HG03175 (cell line): ENCODE data around the gene CRLF1.

Source experiments
- ATAC-seq: cut with Tn5 transposase; IDR thresholded peaks from one replicate; pipeline ENCODE4 v1.9.1; 2021; ENCODE audit warnings: mild to moderate bottlenecking, moderate library complexity; ENCODE audit not compliant: unreplicated experiment

CRLF1 gene

DNA sequence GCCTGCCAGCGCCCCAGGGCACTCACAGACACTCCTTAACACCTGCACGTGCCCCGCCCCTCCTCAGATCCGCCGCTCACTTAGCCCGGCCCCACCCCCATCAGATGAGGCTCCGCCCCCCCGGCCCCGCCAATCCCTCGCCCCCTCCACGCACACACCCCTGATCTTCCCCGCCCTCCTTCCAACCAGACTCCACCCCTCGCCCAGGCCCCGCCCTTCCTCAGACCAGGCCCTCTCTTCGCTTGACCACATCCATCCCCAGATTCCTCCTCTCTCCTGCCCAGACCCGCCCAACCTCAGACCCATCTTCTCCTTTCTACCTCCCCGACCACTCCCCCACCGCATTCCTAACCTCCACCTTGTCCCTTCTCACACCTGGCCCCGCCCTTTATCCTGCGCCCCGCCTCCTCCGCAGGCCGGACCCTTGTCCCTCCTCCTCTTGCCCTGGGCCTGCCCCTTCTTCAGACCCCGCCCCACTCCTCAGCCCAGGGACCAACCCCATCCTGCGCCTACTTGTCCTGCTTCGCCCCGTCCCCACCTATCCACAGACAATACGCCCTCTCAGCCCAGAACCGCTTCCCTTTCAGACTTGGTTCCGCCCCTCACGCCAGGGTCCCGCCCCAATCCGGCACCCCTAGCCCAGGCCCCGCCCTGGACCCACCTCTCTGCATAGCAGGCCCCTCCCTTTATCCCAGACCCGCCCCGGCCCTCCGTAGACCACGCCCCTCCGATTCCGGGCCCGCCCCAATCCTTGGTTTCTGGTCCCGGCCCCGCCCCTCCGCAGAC lies 29.8 kb upstream of the CRLF1 start:
- ATAC-seq: peak; percentile 89

DNA sequence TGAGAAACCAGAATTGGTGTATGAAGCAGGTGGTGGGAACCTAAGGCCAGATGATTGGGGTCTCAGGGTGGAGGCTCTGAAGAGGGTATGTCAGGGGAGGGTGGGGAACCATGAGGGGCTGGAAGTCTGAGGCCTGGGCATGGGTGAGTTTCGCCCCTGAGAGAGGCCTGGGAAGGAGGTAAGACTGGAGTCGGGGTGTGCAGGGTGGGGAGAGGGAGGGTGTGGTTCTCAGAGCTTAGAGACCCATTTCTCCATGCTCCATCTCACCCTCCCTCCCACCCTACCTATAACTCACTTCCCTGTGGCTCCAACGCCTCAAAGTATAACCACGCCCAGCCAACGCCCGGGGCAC lies 29.2 kb upstream of the CRLF1 start:
- ATAC-seq: no peak

DNA sequence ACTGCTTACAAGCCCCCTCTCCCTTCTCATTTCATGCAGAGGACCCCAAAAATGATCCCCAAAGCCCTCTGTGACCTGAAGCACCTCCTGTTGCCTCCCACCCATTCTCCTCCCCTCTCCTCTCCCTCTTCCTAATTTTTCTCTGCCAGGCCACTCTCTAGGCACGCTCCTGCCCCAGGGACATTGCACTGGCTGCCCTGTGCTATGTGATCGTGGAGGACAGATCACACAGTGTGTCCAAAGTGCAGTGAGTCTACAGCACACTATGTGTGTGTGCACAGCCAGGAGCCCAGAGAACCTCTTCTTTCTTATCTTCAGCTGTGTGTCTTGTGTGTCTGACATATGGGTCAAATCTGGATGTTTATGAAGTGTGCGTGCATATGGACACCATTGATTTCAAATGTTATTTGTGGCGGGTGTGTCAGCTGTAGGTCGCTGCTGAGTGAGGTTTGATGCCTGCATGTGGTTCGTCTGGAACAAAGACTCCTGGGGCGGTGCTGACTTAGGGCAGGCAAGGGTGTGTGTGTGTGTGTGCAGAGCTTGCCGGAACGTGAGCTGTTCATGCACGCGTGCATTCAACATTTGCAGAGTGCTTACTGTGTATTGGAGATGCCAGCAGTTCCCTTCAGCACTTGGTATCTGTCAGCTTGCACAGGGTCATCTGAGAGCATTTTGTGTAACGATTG lies 28.2 kb upstream of the CRLF1 start:
- ATAC-seq: no peak

DNA sequence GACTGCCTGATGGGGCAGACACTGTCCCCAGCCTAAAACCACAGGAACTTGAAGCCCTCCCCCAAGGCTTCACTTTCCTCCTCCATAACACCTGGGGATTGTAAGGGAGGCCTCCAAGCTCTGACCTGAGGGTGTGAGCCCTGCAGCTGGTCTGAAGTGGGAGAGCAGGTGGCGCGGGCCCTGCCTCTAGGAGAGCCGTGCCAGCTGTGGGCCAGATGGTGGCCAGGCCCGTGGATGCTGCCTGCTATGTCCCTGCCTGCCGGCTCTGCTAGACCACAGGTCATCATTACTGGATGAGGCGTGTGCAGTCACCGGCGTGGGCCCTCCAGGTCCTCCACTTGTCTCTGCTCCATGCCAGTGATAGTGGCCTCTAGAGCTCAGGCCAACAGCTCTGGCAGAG lies 26.7 kb upstream of the CRLF1 start:
- ATAC-seq: no peak

DNA sequence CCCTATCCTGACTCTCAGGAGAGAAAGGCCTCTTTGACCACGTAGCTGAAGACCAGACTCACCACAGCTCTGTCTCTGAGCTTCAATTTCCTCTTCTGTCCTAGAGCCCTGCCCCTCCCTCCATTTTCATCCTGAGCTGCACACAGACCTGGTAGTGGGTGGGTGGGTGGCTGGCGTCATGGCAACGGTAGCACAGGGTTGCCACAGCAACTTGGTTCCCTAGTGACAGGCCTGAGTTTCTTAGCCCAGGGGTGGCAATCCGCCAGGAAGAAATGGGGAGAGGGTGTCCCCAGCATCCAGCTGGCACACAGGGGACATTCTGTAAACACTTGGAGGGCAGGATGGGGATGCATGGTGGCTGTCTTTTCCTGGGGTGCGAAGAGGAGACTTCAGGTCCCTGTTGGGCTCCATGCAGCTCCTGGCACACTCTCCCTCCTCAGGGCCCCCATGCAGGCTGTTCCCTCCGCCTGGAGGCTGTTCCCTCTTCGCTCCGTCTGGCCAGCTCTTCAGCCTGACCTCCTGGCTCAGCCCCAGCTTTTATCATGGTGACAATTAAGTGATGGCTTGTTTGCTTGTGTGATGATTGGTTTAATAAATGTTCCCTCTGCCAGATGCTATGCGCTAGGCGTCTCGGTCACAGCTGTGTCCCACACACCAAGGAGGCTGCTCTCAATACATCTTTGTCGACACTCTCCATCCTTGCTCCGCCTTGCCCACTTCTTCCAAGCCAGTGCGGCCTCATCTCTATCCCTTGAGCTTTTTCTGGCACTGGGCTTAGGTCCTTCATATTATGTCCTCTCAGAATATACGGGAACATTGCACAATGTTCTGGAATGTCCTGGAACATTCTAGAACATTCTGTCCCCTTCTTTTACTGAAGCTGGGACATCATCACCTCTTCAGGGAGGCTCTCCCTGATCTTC lies 22.8 kb upstream of the CRLF1 start:
- ATAC-seq: no peak

DNA sequence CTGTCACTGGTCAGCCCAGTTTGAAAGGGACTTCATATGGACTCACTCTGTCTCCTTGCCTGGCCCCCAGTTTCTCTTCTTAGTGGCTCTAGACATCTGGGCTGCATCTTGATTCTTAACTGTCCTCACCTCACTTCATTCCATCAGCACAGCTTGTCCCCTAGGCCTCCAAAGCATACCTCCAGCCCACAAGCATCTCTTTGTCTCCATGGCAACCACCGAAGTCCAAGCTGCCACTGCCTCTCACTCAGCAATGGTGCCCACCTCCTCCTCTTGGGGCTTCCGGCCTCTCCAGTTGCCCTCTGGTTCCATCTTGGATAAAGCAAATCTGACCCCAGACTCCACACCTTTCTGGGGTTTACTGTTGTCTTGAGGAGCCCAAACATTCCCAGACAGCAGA lies 20.3 kb upstream of the CRLF1 start:
- no peak for ATAC-seq

DNA sequence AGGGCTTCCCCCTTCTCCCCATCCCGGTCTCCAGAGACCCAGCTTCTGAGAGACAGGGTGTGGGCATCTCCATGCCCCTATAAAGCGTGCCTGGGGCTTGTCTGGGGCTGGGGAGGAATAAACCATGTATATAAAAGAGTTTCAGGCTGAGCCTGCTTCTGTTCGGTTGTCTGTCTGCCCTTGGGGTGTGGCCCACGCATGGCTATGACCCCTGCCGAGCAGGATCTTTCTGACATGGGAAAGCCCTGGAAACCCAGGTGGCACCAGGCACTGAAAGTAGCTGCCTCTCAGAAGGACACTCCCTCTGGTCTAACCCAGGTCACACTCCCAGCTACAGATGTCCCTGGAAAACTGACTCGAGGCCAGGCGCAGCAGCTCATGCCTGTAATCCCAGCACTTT lies 14.3 kb upstream of the CRLF1 start:
- ATAC-seq: no peak

DNA sequence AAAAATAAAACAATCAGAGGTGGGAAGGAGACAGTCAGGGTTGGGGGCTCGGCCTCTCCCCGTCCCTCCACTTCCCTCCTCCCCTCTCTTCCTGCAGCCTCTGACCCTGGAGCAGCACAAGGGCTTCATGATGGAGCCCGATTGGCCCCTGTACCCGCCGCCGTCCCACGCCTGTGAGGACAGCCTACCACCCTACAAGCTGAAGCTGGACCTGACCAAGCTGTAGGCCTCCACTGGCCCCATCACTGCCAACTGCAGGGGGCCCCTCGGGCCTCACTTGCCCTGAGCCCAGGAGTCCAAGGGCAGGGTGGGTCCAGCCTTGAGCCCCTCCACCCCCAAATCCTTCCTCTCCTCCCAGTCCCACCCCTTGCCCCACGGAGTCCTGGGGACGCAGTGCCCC lies 13.7 kb upstream of the CRLF1 start:
- ATAC-seq: no peak

DNA sequence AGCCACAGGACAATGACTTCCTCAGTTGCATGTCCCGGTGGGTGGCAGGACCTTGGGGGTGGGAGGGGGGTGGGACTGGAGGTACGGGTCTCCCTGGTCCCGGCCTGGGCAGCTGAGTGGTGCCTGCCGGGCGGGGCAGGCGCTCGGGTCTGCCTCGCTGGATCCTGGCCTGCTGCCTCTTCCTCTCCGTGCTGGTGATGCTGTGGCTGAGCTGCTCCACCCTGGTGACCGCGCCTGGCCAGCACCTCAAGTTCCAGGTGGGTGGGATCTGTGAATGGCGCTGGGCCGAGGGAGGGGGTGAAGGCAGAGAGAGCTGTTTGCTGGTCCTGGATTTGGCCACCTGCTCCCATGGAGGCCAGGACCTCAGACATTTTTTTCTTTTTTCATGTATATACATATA lies 11.6 kb upstream of the CRLF1 start:
- no peak for ATAC-seq

DNA sequence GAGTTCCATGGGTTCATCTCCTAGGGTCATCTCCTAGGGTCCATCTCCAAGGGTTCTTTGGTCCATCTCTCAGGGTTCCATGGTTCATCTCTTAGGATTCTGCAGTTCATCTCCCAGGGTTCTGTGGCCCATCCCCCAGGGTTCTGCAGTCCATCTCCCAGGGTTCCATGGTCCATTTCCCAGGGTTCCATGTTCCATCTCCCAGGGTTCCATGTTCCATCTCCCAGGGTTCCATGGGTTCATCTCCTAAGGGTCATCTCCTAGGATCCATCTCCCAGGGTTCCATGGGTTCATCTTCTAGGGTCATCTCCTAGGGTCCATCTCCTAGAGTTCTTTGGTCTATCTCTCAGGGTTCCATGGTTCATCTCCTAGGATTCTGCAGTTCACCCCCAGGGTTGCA lies 11.0 kb upstream of the CRLF1 start:
- no peak for ATAC-seq

DNA sequence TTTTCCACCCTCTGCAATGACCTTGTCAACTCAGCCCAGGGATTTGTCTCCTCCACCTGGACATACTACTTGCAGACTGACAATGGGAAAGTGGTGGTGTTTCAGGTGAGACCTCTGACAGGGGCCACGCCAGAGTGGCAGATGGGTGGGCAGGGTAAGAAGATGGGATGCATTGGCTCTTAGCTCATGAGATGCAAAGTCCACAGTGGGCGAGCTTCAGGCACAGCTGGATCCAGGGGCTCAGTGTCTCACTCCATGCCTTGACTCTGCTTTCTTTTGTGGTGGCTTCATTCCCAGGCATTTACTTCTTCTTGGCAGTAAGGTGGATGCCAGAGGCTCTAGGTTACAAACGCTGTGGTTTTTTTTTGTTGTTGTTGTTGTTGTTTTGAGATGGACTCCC lies 9.4 kb upstream of the CRLF1 start:
- no peak for ATAC-seq

DNA sequence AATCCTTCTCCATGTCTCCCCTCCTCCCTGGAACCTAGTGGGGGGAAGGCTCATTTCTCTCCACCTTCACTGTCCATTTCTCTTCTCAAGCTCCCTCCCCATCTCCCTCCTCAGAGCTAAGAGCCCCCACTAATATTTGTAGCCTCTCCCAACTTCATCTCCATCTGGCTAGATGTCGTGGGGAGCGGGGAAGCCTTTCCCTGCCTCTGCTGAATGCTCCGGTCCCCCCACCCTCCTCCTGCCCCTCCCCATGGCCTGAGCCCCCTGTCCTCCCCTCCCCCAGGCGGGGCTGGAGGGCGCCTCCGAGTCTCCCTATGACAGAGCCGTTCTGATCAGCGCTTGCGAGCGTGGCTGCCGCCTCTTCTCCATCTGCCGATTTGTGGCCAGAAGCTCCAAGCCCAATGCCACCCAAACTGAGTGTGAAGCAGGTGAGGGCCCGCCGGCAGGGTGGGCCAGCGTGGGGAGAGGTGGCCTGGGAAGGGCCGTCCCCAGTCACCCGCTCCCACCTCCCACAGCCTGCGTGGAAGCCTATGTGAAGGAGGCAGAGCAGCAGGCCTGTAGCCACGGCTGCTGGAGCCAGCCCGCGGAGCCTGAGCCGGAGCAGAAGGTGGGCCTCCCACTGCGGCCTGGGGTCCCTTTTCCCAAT lies 7.1 kb upstream of the CRLF1 start:
- no peak for ATAC-seq

DNA sequence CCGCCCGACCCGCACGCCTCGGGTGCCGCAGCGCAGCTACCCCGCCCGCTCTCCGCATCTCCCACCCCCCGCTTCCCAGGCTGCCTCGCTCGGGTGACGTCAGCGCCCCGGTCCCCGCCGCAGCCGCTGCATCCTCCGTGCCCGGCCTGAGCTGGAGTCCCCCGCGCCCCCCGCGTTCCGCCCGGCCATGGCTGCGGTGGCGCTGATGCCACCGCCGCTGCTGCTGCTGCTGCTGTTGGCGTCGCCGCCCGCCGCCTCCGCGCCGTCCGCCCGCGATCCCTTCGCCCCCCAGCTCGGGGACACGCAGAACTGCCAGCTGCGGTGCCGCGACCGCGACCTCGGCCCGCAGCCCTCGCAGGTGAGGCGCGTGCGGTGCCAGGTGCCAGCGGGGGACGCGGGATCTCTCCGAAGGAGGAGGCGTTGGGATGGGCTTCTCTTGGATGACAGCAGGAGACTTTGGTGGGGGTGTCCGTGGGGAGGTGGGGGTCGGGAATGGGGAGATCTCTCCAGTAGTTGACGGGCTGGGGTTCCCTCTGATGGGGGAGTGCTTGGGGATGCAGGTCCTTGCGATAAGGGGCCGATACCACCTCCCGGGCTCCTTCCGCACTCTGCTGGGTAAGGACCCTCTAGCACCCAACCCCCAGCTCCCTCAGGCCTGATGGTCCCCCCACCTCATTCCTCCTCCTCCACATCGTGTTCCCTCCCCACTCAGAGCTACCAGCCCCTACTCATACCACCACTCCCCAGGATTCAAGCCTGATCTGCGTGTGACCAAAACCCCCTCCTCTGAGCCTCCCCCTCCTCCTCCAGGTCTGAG lies 6.4 kb upstream of the CRLF1 start, which contains the start of gene TMEM59L:
TMEM59L (plus strand) TSS at position 99 of the 817 bp plus-strand sequence; CDS start at position 188, 89 bp downstream.
- ATAC-seq: no peak

DNA sequence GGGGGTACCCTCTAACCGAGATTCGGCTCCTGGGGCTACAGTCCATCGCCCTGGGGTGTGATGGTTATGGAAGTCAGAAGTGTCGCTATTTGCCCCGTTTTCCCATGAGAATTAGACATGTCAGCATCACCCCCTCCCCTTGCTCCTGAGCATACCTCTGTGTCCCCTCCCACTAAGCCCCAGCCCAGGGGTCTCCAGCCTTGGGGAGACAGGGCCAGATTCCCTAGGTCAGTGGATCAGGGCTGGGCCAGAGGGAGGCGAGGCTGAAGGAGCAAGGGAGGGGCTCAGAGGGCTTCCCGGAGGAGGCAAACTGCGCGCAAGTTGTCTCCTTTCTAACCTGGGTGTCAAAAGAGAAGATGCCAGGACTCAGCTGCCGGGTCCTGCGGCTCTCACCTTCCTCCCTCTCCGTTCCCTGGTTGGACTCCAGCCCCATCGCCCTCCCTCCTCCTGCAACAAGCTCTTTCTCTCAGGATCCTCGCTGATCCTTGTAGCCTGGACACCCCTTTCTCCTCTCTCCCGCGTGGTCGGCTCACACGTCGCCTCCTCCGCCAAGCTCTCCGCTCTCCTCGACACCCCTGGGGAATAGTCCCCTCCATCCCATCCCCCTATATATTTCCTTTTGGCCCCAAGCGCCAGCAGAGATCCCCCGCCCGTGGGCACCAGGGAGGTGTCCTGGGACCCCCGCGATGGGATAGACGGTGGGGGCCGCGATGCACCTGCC lies 5.6 kb upstream of the CRLF1 start:
- no peak for ATAC-seq

DNA sequence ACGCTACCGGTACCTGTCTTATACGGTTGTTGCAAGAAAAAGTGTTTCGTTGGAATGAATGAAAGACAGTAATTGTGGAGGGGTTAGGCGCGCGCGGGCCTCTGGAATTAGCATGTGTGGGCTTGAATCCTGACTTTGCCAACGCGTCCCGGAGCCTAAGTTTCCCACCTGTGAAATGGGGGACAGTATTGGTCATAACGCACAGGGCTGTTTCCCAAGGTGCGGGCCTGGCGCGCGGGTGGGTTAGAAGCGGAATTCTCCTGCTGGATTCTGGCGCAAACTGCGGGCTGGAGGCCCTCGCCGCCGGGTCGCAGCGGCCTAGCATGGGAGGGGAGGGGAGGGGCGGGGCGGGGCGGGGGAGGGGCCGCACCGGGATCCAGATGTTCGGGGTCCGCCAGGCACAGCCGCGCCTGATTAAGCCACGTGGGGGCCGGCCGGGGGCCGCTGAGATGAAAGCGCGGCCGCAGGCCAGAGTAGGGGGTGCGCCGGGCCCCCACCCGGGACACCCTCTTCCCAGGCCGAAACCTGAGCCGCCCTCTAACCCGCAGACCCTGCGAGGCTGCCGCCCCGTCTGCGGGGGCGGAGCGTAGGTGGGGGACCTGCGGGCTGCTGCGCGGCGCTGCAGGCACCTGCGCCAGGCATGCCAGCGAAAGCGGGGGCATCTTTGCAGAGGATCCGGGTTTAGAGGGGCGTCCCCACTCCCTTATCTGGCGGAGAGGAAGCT lies 4.9 kb upstream of the CRLF1 start:
- ATAC-seq: no peak

DNA sequence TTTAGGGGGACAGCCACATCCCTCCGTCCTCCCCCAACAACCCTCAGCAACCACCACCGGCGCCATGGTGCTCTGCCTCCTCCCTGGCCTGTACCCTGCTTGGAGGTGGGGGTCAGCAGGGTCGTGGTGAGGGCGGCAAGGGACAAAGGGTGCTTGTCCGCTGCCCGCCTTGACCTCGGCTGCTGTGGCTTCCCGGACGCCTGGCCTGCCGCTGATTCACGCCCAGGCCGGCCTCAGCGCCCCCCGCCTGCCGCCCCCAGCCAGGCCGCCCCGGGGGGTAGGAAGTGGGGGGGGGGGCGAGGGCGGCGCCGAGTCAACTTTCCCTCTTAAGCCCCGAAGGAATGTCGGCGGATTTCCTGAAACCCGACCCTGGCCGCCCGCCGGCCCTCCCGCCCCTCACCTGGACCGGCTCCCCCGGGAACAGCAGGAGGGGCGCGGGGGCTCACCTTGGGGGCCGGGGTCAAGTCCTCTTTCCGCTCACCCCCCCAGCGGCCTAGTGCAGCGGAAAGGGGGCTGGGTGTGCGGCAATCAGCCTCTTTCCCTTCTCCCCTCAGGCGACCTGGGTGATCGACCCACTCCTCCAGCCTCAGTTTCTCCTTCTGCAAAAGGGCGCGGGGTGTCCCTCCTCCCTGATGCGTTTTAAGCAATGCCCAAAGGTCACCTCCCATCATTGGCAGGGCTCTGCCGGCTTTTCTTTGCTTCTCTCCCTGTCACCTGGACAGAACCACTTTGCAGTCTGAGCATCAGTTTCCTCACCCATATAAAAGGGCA lies 4.1 kb upstream of the CRLF1 start:
- ATAC-seq: no peak

DNA sequence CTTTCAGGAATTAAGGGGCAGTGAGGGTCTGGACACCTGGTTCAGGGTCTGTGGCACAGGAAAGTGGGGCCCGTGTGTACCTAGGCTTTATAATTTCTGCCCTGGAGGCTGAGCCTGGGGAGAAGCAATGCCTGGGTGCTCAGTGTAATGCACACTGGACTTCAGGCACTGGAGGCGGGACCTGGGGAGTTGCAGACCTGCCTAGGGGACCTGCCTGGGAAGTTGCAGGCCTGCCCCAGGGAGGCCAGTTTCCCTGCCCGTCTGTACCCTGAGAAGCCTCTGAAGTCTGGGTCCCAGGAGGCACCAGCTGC lies 3.6 kb upstream of the CRLF1 start:
- no peak for ATAC-seq

DNA sequence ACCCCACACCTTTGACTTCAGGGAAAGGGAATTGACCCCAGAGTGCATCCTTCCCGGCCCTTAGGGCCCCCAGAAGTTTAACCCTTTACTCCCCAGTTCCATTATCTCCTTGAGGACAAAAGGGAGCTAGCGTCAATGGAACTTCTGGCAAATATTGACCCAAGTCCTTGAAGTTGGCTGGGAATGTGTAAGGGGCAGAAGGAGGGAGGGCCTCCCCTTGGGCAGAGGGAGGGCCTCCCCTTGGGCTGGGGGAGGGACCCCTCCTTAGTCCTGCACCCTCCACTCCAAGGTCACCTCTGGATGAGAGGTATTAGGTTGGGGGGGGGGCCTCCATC lies 3.1 kb upstream of the CRLF1 start:
- no peak for ATAC-seq
